T1000 (cell line): Measurements from ENCODE around the gene ESRRG.
"Not testable (repeated sequence)": the region's sequence is repeated elsewhere in the genome, so short reads cannot be mapped to it uniquely, and the experiment has no call there.

Experiments used
- DNase-seq: peaks from one replicate; lab custom pipeline; 2025; ENCODE audit warnings: mixed read lengths; lab: John Stamatoyannopoulos, UW

ESRRG gene

DNA sequence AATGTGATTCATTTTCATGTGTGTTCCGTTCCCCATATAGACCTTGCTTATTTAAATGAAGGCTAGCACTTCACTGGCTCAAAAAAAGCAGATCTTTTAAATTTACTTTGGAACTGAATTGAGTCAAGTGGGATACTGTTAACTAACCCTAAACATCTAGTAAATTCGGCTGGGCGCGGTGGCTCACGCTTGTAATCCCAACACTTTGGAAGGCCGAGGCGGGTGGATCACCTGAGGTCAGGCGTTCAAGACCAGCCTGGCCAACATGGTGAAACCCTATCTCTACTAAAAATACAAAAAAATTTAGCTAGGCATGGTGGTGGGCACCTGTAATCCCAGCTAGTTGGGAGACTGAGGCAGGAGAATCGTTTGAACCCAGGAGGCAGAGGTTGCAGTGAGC lies 19.2 kb downstream of the ESRRG start:
- DNase-seq = not testable (repeated sequence)

DNA sequence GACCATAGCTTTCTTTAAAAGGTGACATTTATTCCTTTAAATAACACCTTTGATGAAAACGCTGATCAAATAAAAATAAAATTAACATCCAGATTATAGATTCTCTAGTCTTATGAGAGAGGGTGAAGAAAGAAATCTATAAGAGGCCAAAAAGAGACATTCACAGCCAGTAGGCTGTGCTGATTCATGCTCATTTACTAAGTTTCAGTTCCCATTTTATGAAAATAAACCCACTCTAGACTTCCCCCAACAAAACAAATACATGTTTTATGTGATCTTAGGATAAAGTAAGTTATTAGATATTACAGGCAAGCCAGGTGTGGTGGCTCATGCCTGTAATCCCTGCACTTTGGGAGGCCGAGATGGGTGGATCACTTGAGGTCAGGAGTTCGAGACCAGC lies 21.1 kb downstream of the ESRRG start:
- no peak for DNase-seq

DNA sequence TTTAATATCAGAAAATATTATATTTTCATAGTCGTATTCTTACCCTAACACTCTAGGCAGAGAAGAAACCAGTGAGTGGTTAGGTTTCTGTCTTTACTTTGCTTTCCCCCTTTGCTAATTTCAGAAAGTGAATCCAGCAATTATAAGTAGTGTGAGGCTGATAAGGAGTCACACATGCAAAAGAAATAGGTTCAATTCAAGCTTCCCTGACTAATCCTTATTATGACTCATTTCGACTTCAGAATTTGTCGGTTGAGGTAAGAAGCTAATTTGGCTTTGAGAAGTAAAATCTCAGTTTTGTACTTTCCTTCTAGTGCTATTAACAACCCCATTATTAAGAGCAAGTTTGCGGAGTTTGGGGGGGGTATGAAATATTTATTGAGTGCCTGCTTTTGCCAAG lies 22.4 kb downstream of the ESRRG start:
- DNase-seq = no peak

DNA sequence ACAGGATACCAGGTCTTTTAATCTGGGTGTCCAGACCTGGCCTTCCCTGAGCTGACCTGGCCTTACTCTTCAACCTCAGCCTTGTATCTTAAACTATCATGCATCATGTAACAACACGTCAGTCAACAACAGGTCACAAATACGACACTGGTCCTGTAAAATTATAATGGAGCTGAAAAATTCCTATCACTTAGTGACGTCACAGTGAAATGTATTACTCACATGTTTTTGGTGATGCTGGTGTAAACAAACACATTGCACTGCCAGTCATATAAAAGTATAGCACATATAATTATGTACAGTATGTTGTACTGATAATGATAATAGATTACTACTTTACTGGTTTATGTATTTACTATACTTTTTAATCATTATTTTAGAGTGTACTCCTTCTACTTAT lies 31.5 kb downstream of the ESRRG start:
- DNase-seq = no peak

- no peak for DNase-seq
Observed at GRCh38 chr1:216690603-216691002, 32.6 kb downstream of the ESRRG start.

GRCh38 chr1:216688127-216688657 lies 35.0 kb downstream of the ESRRG start:
- DNase-seq = no peak

GRCh38 chr1:216686860-216687766 lies 36.1 kb downstream of the ESRRG start:
- DNase-seq = no peak

GRCh38 chr1:216682752-216683151 lies 40.5 kb downstream of the ESRRG start:
- DNase-seq = no peak

DNA sequence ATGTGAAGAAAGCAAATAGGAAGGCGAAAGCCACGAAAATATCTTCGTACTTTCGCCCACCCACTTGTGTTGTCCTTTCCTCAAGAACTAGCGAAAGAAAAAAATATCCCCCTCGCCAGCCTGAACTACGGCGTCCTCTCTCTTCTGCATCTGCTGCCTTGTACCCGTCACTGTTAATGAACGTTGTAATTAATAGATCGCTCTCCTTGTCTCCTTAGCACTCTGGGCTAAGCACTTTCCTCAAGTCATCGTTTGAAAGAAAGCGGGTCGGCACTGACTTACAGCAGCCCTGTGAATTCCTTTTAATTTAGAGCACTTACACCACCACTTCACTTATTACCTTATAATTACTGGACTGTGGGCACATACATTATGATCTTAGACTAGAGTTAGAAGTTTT lies 44.1 kb downstream of the ESRRG start:
- DNase-seq = no peak

GRCh38 chr1:216670118-216670883 lies 52.9 kb downstream of the ESRRG start:
- DNase-seq = no peak

DNA sequence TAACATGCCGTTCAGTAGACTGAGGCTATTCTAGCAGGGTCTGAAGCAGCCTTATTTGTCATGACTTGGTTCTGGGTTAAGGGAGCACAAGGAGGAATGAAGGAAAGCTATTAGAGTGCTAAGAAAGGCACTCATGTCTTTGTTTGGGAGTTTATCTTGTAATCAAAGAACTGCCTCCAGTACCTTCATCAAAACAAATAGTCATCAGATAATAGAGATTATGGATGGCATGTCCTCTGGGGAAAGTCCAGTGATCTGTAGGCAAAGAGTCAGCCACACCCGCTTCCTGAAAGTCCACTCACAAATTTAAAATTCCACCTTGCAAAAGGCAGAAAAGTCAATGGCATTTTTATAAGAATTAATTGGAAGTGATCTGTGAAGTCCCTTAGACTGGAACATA lies 56.8 kb downstream of the ESRRG start:
- DNase-seq = no peak

- no peak for DNase-seq
Observed at GRCh38 chr1:216665856-216666255, 57.4 kb downstream of the ESRRG start.

DNA sequence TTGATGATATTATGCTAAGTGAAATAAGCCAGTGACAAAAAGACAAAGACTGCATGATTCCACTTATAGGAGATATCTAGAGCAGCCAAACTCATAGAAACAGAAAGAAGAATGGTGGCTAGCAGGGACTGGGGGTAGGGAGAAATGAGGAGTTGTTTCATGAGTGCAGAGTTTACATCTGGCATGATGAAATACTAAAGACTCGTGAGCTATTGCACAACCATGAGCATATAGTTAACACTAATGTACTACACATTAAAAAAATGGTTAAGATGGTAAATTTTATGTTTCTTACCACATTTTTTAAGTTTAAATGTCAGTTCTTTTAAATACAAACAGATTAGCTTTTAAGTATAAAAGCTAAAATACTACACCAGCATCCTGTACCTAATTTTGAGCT lies 57.8 kb downstream of the ESRRG start:
- no peak for DNase-seq

GRCh38 chr1:216662681-216663080 lies 60.5 kb downstream of the ESRRG start:
- DNase-seq = no peak

DNA sequence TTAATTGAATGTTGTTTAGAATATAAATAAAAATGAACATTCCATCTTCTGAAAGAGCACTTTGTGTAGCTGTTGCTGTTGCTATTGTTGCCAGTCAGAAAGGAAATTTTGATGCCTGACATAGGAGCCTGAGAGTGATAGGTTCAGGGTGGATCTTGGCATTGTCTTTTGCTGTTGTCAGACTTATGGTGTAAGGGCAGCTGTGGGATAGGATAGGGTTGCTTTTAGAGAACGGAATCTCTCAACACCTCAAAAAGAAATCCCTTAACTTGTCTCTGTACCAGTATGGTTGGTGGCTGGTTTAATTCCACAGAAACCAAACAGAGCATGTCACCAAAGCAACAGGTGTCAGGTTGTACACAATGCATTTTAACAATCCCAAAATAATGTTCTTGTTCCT lies 62.7 kb downstream of the ESRRG start:
- DNase-seq = no peak

GRCh38 chr1:216653001-216653400 lies 70.2 kb downstream of the ESRRG start:
- no peak for DNase-seq

DNA sequence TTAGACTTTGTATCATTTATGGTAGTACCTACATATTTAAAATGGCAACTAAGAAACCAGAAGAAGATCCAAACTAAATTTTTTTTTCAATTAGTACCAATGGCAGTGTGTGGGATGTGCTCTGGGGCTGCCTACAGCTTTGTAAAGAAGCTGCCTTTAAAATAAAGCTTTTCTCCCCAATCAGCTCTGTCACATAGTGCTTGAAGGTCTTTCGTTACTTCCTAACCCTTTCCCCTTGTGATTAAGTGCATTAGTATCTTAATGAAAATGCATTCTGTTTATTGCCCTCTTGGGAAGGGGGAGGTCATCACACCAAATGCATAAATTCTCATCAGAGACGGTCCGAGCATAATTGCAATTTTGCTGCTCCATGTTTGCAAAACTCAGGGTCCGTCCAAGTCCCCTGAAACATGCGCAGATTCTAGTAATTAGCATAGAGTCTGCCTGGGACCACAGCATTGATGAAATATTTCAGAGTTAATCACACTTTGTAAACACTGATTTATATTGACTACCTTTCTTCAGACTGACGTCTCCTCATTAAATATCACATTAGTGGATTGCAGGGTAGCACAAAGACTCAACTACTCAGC lies 71.3 kb downstream of the ESRRG start:
- DNase-seq = no peak

DNA sequence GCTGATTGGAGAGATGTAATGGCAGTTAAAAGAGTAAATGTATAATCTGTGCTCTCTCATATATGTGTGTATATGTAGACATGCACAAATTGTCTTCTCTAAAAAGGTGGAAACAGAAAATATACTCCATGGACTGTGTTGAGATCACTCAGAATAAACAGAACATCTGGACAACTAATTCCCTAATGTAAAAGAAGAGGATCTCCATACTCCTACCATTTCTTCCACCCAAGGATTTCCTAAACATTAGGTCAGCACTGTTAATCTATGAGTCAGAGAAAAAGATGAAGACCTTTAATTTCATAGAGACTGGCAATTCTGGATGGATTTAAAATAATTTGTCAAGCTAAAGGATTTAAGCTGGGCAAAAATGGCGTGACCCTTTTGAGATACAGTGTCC lies 80.1 kb downstream of the ESRRG start:
- DNase-seq = no peak

- no peak for DNase-seq
Observed at GRCh38 chr1:216641669-216642460, 81.4 kb downstream of the ESRRG start.

GRCh38 chr1:216640100-216640499 lies 83.1 kb downstream of the ESRRG start:
- no peak for DNase-seq

GRCh38 chr1:216632980-216633379 lies 90.2 kb downstream of the ESRRG start:
- no peak for DNase-seq

- no peak for DNase-seq
Observed at GRCh38 chr1:216630532-216630931, 92.7 kb downstream of the ESRRG start.
